Activated naive CD8-positive, alpha-beta T cell treated with anti-CD3 and anti-CD28 coated beads for 36 hours (primary cell): ENCODE results near the gene MTSS2. TPM values are rescaled to one million over a fixed set of nuclear protein-coding genes. Genes with fewer than 3 reads are reported as not detected.

Experiments used
- DNase-seq: peaks from one replicate; pipeline ENCODE4 v3.0.0; 2021
- H3K27ac Mint-ChIP-seq: one replicate; pipeline ENCODE4 v1.8.0; 2022; ENCODE audit warnings: mild to moderate bottlenecking, moderate library complexity, mixed read lengths
- H3K27me3 Mint-ChIP-seq: one replicate; pipeline ENCODE4 v1.8.0; 2022; ENCODE audit warnings: mild to moderate bottlenecking, mixed read lengths
- H3K36me3 Mint-ChIP-seq: one replicate; pipeline ENCODE4 v1.8.0; 2021; ENCODE audit warnings: mild to moderate bottlenecking, mixed read lengths
- H3K4me1 Mint-ChIP-seq: one replicate; pipeline ENCODE4 v1.8.0; 2021; ENCODE audit warnings: mixed read lengths
- H3K4me3 Mint-ChIP-seq: one replicate; pipeline ENCODE4 v1.8.0; 2022; ENCODE audit warnings: mild to moderate bottlenecking, moderate library complexity, mixed read lengths
- H3K9me3 Mint-ChIP-seq: one replicate; pipeline ENCODE4 v1.8.0; 2022; ENCODE audit warnings: mixed read lengths
- total RNA-seq, 2 experiments: library from RNA; stranded (reverse); gene quantifications; one replicate each; pipeline ENCODE4 v1.2.3, GENCODE V29; 2021

The MTSS2 gene
- total RNA-seq, 2 experiments from 2014 or later = 6.9 to 9.2 TPM

DNA sequence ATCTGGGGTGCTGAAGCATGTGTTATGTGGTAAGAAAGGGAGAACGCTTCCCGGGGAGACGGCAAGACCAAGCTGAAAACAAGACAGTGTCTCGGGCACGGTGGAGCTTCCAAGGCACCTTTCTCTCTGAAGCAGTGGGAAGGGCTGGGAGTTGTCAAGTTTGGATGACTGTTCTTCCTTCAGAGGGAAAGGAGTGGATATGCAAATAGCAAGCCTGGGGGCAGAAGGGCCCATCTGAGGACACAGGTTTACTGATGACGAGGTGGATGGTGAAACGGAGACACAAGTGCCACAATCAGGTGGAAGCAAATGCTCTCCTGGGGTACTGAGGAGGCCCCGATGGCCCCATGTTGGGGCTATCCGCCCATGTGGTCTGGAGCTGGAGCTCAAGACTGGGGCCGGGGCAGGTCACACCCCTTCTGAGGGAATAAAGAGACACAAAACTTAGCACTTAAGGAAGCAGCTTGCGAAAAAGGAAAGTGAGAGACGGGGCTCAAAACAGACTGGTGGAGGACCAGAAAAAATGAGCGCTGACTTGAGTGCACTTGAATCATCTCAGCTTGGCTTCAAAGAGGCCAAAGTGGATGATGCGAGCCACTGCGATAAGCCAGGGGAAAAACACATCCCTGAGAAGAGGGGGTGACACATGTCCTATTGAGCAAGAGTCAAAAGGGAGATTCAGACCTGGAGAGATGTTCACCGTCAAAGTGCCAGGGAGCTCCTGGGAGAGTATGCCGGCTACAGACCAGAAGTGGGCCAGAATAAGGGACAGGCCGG, 34.8 kb upstream of the MTSS2 start:
- Mint-ChIP-seq H3K4me1 (peaks cover 2% of the 10 kb centered on the region), H3K27me3 (no peaks in the 10 kb centered on the region), H3K27ac (no peak overlapping the region), H3K9me3 (no peaks in the 10 kb centered on the region), H3K4me3 (no peak overlapping the region), H3K36me3 (peaks cover 22% of the 10 kb centered on the region)
- DNase-seq = no peak

DNA sequence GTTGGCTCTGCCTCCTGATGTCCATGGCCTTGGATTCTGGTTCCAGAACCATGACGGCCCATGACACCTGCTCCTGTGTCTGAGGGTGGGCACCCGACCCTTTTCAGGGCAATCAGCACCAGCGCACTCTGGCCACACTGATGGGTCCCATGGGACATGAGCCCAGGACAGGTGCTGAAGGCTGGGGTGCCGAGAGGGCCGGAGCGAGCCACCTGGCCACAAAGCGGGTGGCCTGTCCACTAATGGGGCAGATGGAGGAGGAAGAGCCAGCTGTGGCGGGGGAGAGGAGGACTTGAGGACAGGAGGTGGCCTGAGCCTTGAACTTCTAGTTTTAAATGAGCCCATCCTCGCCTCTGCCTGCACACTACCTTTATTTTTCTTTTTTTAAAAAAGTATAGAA, 31.2 kb upstream of the MTSS2 start:
- no peak for DNase-seq
- no peaks in the 10 kb centered on the region for H3K27me3 Mint-ChIP-seq
- H3K27ac Mint-ChIP-seq = no peak overlapping the region
- H3K4me3 Mint-ChIP-seq = no peak overlapping the region
- H3K4me1 Mint-ChIP-seq = peaks cover 2% of the 10 kb centered on the region
- peaks cover 22% of the 10 kb centered on the region for H3K36me3 Mint-ChIP-seq
- H3K9me3 Mint-ChIP-seq = no peaks in the 10 kb centered on the region

DNA sequence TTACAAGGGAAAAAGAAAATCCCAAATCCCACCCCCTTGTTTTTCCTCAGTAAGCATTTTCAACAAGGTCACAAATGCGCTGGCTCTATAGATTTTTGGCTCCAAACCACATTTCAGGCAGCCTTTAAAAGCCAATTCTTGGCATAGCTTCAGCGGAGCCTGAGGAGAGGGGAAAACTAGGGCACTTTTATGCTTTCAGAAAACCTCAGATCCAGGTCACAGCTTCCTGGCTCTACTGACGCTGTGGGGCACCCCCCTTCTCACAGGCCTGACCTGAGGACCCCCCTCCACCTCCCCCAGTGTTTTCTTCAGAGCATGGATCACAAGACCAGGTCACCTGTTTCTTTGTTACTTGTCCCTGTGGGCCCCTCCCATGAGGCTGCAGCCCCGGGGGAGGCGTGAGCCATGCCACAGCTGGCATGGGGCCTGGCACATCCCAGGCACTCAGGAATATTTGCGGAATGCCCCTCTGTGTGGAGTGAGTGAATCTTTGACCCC, 30.1 kb upstream of the MTSS2 start:
- Mint-ChIP-seq H3K4me1 (no peaks in the 10 kb centered on the region), H3K9me3 (no peaks in the 10 kb centered on the region), H3K36me3 (peaks cover 18% of the 10 kb centered on the region), H3K4me3 (no peak overlapping the region), H3K27ac (no peak overlapping the region), H3K27me3 (no peaks in the 10 kb centered on the region)
- no peak for DNase-seq

DNA sequence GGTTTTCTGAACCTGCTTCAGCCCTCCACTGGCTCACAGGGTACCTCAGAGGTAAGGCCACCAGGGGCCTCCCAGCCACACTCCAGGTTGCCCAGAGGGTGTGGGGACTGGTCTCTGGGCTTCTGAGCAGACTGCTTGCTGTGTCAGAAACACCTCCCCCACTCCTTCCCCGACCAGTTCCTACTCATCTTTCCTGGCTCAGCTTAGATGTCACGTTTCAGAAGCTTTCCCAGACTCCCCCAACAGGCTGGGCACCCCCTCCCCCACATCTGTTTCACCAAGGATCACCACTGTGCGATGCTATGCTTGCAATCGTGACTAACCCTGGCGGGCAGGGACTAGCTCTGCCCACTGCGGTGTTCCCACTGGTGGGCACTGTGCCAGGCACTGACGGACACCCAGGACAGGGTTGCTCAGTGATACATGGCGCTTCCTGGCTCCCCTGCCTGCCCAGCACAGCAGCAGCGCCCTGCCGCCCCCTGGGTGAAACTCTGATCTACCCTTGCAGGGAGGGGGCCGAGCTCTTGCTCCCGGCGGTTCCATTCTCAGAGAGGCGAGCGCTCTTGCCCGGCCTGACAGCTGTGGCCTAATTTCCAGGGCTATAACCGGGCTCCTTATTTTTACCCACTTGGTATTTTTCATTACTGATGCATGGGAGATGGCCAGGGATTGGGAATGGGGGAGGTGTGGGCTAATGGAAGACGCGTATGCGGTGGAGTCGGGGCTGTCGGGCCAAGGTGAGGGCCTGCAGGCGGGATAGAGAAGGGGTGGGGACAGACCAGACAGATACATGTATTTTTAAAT, 29.4 kb upstream of the MTSS2 start:
- Mint-ChIP-seq H3K4me1 (peaks cover 4% of the 10 kb centered on the region), H3K36me3 (peaks cover 12% of the 10 kb centered on the region), H3K27me3 (no peaks in the 10 kb centered on the region), H3K4me3 (no peak overlapping the region), H3K9me3 (no peaks in the 10 kb centered on the region), H3K27ac (no peak overlapping the region)
- no peak for DNase-seq

DNA sequence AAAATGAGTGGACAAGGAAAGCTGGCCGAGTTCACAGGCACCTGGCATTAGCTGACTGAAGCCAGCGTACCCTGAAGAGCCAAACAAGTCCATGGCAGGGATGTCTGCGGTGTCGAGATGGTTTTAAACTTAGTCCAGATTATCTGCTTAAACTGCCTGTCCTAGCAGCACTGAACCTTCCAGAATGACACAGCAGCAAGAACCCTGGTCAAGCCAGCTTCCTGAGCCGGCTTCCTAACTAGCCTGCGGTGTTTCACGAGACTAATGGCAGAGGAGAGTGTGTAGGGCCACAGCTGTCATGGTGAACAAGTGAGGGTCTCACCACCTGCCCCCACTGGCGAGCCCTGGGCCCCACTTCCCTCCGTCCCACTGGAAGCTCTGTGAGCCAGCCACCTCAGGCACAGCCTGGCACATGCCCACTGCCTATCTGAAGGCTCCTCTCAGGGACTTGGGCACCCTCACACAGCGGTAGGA, 28.8 kb upstream of the MTSS2 start:
- no peak overlapping the region for H3K27ac Mint-ChIP-seq
- no peaks in the 10 kb centered on the region for H3K27me3 Mint-ChIP-seq
- H3K36me3 Mint-ChIP-seq = peaks cover 5% of the 10 kb centered on the region
- H3K9me3 Mint-ChIP-seq = no peaks in the 10 kb centered on the region
- H3K4me1 Mint-ChIP-seq = peaks cover 5% of the 10 kb centered on the region
- no peak for DNase-seq
- H3K4me3 Mint-ChIP-seq = no peak overlapping the region

DNA sequence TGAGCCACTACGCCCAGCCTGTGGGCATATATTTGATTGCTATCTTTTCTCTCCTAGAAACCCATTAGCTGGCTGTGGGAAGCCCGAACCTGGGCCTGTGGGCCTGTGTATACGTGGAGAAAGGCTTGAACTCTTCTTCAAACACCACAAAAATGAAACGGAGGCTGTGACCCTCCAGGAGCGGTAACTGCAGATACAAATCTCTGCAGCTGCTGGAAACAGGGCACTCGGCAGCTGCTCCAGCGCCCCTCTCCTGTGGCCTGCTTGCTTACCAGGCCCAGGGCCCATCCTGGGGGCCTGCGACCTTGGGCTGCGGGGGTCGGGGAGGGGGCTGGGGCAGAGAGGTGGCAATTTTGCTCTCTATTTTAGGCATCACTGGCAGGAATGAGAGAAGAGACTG, 28.0 kb upstream of the MTSS2 start:
- Mint-ChIP-seq H3K9me3 (no peaks in the 10 kb centered on the region), H3K36me3 (no peaks in the 10 kb centered on the region), H3K4me1 (peaks cover 5% of the 10 kb centered on the region)

DNA sequence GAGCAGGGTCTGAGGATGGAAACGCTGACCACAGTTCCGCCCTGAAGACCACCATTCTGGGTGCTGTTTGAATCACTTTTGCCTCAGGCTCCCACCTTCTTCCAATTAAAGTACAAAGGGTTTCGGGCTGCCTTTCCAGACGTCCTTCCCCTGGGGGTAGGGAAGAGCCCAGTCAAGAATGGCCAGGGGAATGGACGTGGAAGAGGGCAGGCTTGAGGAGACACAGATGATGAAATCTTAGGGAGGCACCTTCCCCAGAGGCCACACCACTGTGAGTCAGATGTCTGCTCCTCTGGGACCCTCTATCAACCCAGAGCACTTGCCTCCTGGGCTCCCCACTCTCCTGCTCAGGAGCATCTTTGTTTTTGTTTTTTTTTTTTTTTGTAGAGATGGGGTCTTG, 27.5 kb upstream of the MTSS2 start:
- H3K4me3 Mint-ChIP-seq = no peak overlapping the region
- no peaks in the 10 kb centered on the region for H3K9me3 Mint-ChIP-seq
- no peaks in the 10 kb centered on the region for H3K36me3 Mint-ChIP-seq
- no peak overlapping the region for H3K27ac Mint-ChIP-seq
- H3K4me1 Mint-ChIP-seq = peaks cover 5% of the 10 kb centered on the region
- no peaks in the 10 kb centered on the region for H3K27me3 Mint-ChIP-seq
- DNase-seq = no peak

More for the DNA sequence above, 28.0 kb upstream of the MTSS2 start:
- DNase-seq = no peak
- Mint-ChIP-seq H3K27me3 (no peaks in the 10 kb centered on the region), H3K27ac (no peak overlapping the region), H3K4me3 (no peak overlapping the region)

DNA sequence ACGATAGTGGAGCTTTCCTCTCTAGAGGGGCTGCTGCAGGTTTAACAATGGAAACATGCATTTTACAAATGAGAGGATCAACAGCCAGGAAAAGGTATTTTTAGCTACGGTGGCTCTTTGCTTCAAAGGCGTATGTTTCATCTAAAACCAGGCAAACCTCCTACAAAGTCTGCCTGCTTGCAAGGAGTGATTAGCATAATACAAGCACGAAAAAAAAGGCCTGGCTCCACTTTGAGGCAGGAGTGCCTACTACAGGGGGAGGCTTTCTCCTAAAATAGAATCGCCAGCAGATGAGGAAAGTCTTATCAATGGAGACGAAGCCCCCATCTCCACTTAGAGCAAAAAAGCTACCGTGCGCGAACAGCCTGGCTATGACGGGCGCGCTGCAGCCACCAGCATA, 27.1 kb upstream of the MTSS2 start:
- no peak for DNase-seq
- Mint-ChIP-seq H3K4me1 (peaks cover 5% of the 10 kb centered on the region), H3K27ac (no peak overlapping the region), H3K27me3 (no peaks in the 10 kb centered on the region), H3K4me3 (no peak overlapping the region), H3K9me3 (no peaks in the 10 kb centered on the region), H3K36me3 (no peaks in the 10 kb centered on the region)

DNA sequence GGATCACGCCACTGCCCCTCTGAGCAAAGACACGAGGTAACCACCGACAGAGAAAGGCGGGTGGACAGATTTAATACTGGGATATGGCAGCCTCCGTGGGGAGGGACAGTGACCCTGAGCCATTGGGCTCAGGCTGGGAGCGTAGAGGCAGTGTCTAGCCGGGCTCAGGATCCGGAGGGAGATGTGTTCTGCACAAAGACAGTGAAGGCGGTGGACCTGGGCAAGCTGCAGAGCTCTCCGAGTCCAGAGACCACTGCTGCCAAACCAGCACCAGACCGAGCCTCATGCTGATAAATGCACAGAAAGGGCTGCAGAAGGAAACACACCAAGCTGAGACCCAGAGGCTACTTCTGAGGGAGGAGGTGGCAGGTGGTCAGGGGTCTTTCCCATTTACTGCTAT, 26.5 kb upstream of the MTSS2 start:
- no peaks in the 10 kb centered on the region for H3K36me3 Mint-ChIP-seq
- H3K4me1 Mint-ChIP-seq = peaks cover 5% of the 10 kb centered on the region
- no peaks in the 10 kb centered on the region for H3K27me3 Mint-ChIP-seq
- no peak for DNase-seq
- no peak overlapping the region for H3K4me3 Mint-ChIP-seq
- H3K27ac Mint-ChIP-seq = no peak overlapping the region
- no peaks in the 10 kb centered on the region for H3K9me3 Mint-ChIP-seq

DNA sequence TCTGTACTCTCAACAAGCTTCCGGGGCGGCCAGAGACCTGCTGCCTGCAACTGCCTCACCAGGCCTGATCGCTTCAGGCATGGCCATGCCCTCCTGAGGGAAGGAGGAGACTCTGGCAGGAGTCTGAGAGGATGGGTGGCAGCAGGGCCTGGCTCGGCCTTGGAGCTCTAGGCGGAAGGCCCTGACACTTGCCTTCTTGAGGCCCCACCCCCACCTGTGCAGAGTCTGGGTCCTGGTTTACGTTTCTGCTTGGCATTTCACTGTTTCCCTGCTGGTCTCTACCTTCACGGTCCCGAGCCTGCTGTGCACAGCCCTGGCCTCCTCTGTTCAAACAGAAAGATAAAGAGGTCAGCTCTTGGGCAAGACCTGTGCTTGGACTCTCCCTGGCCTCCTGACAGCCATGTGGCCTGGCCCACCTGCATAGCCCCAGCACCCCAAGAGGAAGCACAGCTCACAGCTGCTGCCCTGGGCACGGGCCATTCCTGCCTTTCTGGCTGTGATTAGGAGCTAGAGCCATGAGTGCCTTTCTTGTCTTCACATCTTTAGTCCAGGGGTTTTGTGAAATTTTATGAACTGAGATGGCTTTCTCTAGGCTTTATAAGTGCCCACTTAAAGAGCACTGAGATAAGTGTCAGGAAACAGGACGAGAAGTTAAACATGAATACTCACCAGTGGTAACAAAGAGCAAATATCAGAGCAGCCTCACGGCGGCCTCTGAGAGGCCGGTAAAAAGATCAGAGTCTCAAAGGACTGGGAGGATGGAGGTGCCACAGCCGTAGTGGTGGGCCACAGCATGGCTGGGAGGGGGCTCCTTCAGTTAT, 25.6 kb upstream of the MTSS2 start:
- no peak for DNase-seq
- no peaks in the 10 kb centered on the region for H3K36me3 Mint-ChIP-seq
- H3K27me3 Mint-ChIP-seq = no peaks in the 10 kb centered on the region
- H3K27ac Mint-ChIP-seq = no peak overlapping the region
- no peaks in the 10 kb centered on the region for H3K9me3 Mint-ChIP-seq
- H3K4me3 Mint-ChIP-seq = no peak overlapping the region
- H3K4me1 Mint-ChIP-seq = peaks cover 5% of the 10 kb centered on the region

DNA sequence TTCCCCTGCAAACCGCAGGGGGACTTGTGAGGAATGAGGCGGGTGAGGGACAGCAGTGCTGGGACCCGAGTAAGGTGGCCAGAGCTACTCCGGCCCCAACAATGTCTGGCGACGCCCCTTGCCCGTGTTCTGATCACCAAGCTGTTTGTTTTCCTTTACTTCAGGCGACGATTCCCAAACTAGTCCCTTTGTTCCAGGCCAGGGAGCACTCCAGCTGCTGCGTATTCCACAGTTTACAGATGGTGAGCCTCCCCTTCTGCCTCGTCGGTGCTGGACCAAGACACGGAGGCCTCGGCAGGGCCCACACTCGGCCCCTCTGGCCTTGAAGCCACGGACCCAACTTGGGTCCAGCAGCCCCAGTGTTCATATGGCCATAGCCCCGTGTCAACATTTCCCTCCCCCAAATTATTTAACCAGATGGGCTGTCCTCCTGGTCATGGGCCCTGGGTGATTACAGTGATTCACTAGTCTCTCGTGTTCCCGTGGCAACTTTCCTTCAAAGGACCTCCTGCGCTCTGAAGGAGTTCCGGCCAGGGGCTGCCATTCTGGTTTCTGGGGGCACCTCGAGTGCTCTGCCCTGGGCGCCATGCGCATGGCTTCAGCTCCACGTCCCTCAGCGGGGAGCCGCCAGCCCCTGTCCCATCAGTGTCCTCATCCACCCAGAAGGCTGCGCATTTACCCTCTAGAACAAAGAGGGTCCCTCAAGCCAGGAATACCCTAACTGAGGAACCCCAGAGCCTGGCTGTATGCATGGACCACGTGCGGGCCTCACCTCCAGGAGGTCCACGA, 24.8 kb upstream of the MTSS2 start:
- no peak overlapping the region for H3K4me3 Mint-ChIP-seq
- DNase-seq = no peak
- H3K4me1 Mint-ChIP-seq = peaks cover 5% of the 10 kb centered on the region
- H3K27ac Mint-ChIP-seq = no peak overlapping the region
- no peaks in the 10 kb centered on the region for H3K36me3 Mint-ChIP-seq
- no peaks in the 10 kb centered on the region for H3K9me3 Mint-ChIP-seq
- no peaks in the 10 kb centered on the region for H3K27me3 Mint-ChIP-seq

DNA sequence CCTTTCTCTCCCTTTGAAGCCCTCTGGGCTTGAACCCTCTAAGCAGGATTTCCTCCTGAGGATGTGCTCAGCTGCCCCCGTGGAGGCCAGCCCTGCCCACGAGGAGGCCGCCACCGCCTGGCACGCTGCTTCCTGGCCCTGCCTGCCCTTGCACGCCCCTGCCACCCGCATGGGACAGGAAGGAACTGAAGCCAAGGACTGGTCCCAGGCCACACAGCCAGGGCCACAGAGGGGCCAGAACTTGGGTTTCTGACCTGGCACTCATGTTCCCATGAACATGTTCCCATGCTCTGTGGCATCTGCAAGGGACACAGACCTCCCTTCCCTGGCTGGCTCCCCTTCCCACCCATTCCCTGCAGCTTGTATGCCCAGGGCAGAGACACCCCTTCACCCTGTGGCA, 24.1 kb upstream of the MTSS2 start:
- H3K27me3 Mint-ChIP-seq = no peaks in the 10 kb centered on the region
- no peaks in the 10 kb centered on the region for H3K36me3 Mint-ChIP-seq
- H3K4me3 Mint-ChIP-seq = no peak overlapping the region
- no peak overlapping the region for H3K27ac Mint-ChIP-seq
- H3K9me3 Mint-ChIP-seq = no peaks in the 10 kb centered on the region
- DNase-seq = no peak
- peaks cover 5% of the 10 kb centered on the region for H3K4me1 Mint-ChIP-seq

DNA sequence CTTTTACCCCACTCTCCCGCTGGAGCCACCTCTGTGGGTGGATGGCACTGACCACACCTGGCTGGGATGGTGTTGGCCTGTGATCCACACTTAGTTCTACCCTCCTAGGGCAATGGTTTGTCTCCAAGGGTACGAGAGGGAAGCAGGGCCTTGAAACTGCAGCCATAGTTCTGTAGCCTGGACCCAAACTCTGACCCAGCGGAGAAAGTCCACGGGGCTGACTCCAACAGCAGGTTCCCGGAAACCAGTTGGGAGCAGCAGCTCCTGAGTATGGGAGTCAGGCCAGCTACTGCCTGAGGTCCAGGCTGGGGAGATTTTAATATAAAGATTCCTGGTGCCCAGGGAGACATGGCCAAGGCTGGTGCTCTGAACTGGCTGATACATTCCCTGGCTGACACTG, 23.6 kb upstream of the MTSS2 start:
- no peaks in the 10 kb centered on the region for H3K36me3 Mint-ChIP-seq
- H3K27me3 Mint-ChIP-seq = no peaks in the 10 kb centered on the region
- H3K9me3 Mint-ChIP-seq = no peaks in the 10 kb centered on the region
- H3K27ac Mint-ChIP-seq = no peak overlapping the region
- peaks cover 5% of the 10 kb centered on the region for H3K4me1 Mint-ChIP-seq
- no peak overlapping the region for H3K4me3 Mint-ChIP-seq
- no peak for DNase-seq
